IMR-90 (cell line): ENCODE results near the gene PKIG. TPM values are rescaled to one million over a fixed set of nuclear protein-coding genes. Genes with fewer than 3 reads are reported as not detected.

Experiments
- ATAC-seq: fragments of 200-7000 bp; cut with Tn5 transposase; 2 replicates; pipeline ENCODE4 v1.9.1; 2020; ENCODE audit warnings: low read depth, mild to moderate bottlenecking, moderate library complexity
- BruUV-seq: library from RNA; stranded (reverse); fragments of 400-500 nt; replicated peaks from 2 replicates; lab custom pipeline; 2021; lab: Mats Ljungman, UMichigan
- CTCF ChIA-PET: fragments of 300-600 bp; formaldehyde crosslinking; extraction: SDS; loops from one replicate; lab custom pipeline; 2021; ENCODE audit warnings: antibody characterized with exemption; lab: Yijun Ruan, JAX
- POLR2A ChIA-PET: fragments of 300-600 bp; sonication (Branson Sonifier 250); formaldehyde crosslinking; loops from one replicate; lab custom pipeline; 2022; ENCODE audit warnings: antibody characterized with exemption; ENCODE audit not compliant: unreplicated experiment; lab: Charles Lee
- DNase-seq: peaks from one replicate; pipeline ENCODE4 v3.0.0; 2013
- H2AFZ ChIP-seq: replicated peaks from 2 replicates; pipeline ENCODE3; 2013; ENCODE audit warnings: low read length, mild to moderate bottlenecking; ENCODE audit not compliant: poor library complexity
- H2AK5ac ChIP-seq: 2 replicates; pipeline ENCODE4 v1.6.1; 2013; ENCODE audit warnings: low read depth, low read length, inconsistent platforms
- H2AK9ac ChIP-seq: replicated peaks from 2 replicates; pipeline ENCODE3; 2013; ENCODE audit warnings: mild to moderate bottlenecking, low read depth, low read length, moderate library complexity; ENCODE audit not compliant: poor library complexity
- H2BK120ac ChIP-seq: 2 replicates; pipeline ENCODE4 v1.6.1; 2013; ENCODE audit warnings: low read depth, low read length, inconsistent platforms
- H2BK15ac ChIP-seq: 3 replicates; pipeline ENCODE4 v1.6.1; 2013; ENCODE audit warnings: low read depth, low read length, inconsistent platforms
- H2BK20ac ChIP-seq: 2 replicates; pipeline ENCODE4 v1.6.1; 2013; ENCODE audit warnings: low read depth, mild to moderate bottlenecking, inconsistent platforms, low read length, moderate library complexity
- H2BK5ac ChIP-seq: 2 replicates; pipeline ENCODE4 v1.6.1; 2013; ENCODE audit warnings: mild to moderate bottlenecking, low read depth, low read length, inconsistent platforms; ENCODE audit not compliant: poor library complexity, severe bottlenecking
- H3K14ac ChIP-seq: replicated peaks from 2 replicates; pipeline ENCODE4 v1.6.1; 2013; ENCODE audit warnings: low read depth, low read length, inconsistent platforms
- H3K18ac ChIP-seq: 2 replicates; pipeline ENCODE4 v1.6.1; 2013; ENCODE audit warnings: low read depth, low read length, control low read depth
- H3K23ac ChIP-seq: 2 replicates; pipeline ENCODE4 v1.6.1; 2013; ENCODE audit warnings: low read depth, low read length, inconsistent platforms
- H3K27ac ChIP-seq: 2 replicates; pipeline ENCODE4 v1.5.1; 2013; ENCODE audit warnings: mild to moderate bottlenecking, control low read depth, low read length; ENCODE audit not compliant: insufficient read depth
- H3K27me3 ChIP-seq: 2 replicates; pipeline ENCODE4 v1.6.1; 2013; ENCODE audit warnings: low read length; ENCODE audit not compliant: control insufficient read depth, insufficient read depth
- H3K36me3 ChIP-seq: 2 replicates; pipeline ENCODE4 v1.6.1; 2013; ENCODE audit warnings: low read length, mixed read lengths; ENCODE audit not compliant: control insufficient read depth, insufficient read depth
- H3K4ac ChIP-seq: 2 replicates; pipeline ENCODE4 v1.6.1; 2013; ENCODE audit warnings: low read depth, low read length, inconsistent platforms
- H3K4me1 ChIP-seq: 2 replicates; pipeline ENCODE4 v1.6.1; 2013; ENCODE audit warnings: low read length, mixed read lengths; ENCODE audit not compliant: control insufficient read depth, insufficient read depth
- H3K4me2 ChIP-seq: 2 replicates; pipeline ENCODE4 v1.6.1; 2013; ENCODE audit warnings: low read depth, mild to moderate bottlenecking, control low read depth, low read length, moderate library complexity
- H3K4me3 ChIP-seq: 2 replicates; pipeline ENCODE4 v1.5.1; 2013; ENCODE audit warnings: low read depth, mild to moderate bottlenecking, control low read depth, low read length, moderate library complexity; ENCODE audit not compliant: insufficient read depth
- H3K56ac ChIP-seq: 2 replicates; pipeline ENCODE4 v1.6.1; 2013; ENCODE audit warnings: low read length, inconsistent platforms; ENCODE audit not compliant: insufficient read depth; ENCODE audit errors: extremely low read depth
- H3K79me1 ChIP-seq, 2 experiments: 2 replicates each; pipeline ENCODE4 v1.6.1; 2013; ENCODE audit warnings: low read length in 2 of 2, inconsistent platforms in 1 of 2, low read depth in 1 of 2
- H3K9ac ChIP-seq: 2 replicates; pipeline ENCODE4 v1.6.1; 2013; ENCODE audit warnings: low read depth, low read length, control low read depth
- H3K9me1 ChIP-seq: 2 replicates; pipeline ENCODE4 v1.6.1; 2013; ENCODE audit warnings: low read length, inconsistent platforms; ENCODE audit not compliant: insufficient read depth
- H3K9me3 ChIP-seq: 2 replicates; pipeline ENCODE4 v1.6.1; 2013; ENCODE audit warnings: low read length; ENCODE audit not compliant: control insufficient read depth, insufficient read depth
- H4K20me1 ChIP-seq: 2 replicates; pipeline ENCODE4 v1.6.1; 2013; ENCODE audit warnings: low read length, inconsistent platforms; ENCODE audit not compliant: insufficient read depth
- H4K5ac ChIP-seq: 2 replicates; pipeline ENCODE4 v1.6.1; 2013; ENCODE audit warnings: mild to moderate bottlenecking, low read depth, low read length, control low read depth
- H4K8ac ChIP-seq, 2 experiments: 2 replicates each; pipeline ENCODE4 v1.6.1; 2013; ENCODE audit warnings: low read depth in 2 of 2, low read length in 2 of 2, control low read depth in 1 of 2, inconsistent platforms in 1 of 2
- H4K91ac ChIP-seq: 2 replicates; pipeline ENCODE4 v1.6.1; 2013; ENCODE audit warnings: low read depth, low read length, inconsistent platforms; ENCODE audit not compliant: insufficient read depth
- BHLHE40 ChIP-seq: fragments of 150-350 bp; IDR thresholded peaks from 2 replicates; pipeline ENCODE4 v1.6.1; 2016; ENCODE audit warnings: mild to moderate bottlenecking, low read depth, low read length
- MAFK ChIP-seq: IDR thresholded peaks from 2 replicates; pipeline ENCODE4 v1.6.1; 2012; ENCODE audit warnings: low read depth, low read length, improper control_type of control experiment
- NFE2L2 ChIP-seq: fragments of 150-350 bp; IDR thresholded peaks from 2 replicates; pipeline ENCODE4 v1.6.1; 2016; ENCODE audit warnings: low read depth, mild to moderate bottlenecking, low read length
- RAD21 ChIP-seq: IDR thresholded peaks from 2 replicates; pipeline ENCODE4 v1.6.1; 2012; ENCODE audit warnings: low read length, improper control_type of control experiment
- RCOR1 ChIP-seq: IDR thresholded peaks from 2 replicates; pipeline ENCODE4 v1.6.1; 2012; ENCODE audit warnings: mild to moderate bottlenecking, low read length, improper control_type of control experiment; ENCODE audit not compliant: insufficient replicate concordance
- WGBS, 2 experiments: methylation state at CpG; one replicate each; pipeline versions ENCODE4 v1.1.5 to v1.1.7; 2013; ENCODE audit warnings: missing lambda C conversion rate in 2 of 2; ENCODE audit not compliant: insufficient read length in 1 of 2; ENCODE audit errors: extremely low coverage in 2 of 2; 5-methylcytosine and 5-hydroxymethylcytosine counted together
- dilution Hi-C: fragments of 300-500 bp; cut with HindIII; formaldehyde crosslinking; loops from one replicate; pipeline ENCODE4 v1.14.3; 2018; ENCODE audit warnings: low sequenced_read_pairs; ENCODE audit not compliant: unreplicated experiment
- in situ Hi-C: fragments of 300-500 bp; cut with MboI; formaldehyde crosslinking; loops from 3 replicates; pipeline ENCODE4 v1.14.3; 2019; ENCODE audit warnings: low sequenced_read_pairs, inconsistent platforms, mixed read lengths
- intact Hi-C: fragments of 100-400 bp; cut with micrococcal nuclease; formaldehyde crosslinking; loops from 2 replicates; pipeline ENCODE4 v1.10.0; 2022
- polyA plus RNA-seq, 3 experiments: library from polyadenylated mRNA; depleted of rRNA; stranded (reverse); fragments of >200 nt; gene quantifications; 2 replicates each; pipeline ENCODE4 v1.2.3, GENCODE V29; 2012; ENCODE audit warnings: low replicate concordance in 1 of 3
- total RNA-seq: library from RNA; depleted of rRNA; stranded (reverse); fragments of >200 nt; gene quantifications from 2 replicates; pipeline ENCODE4 v1.2.3, GENCODE V29; 2012

PKIG gene
- total and polyA plus RNA-seq, 2 of the 4 experiments (the other 2 are of a cell fraction), result 78.3 to 89.6 TPM

DNA sequence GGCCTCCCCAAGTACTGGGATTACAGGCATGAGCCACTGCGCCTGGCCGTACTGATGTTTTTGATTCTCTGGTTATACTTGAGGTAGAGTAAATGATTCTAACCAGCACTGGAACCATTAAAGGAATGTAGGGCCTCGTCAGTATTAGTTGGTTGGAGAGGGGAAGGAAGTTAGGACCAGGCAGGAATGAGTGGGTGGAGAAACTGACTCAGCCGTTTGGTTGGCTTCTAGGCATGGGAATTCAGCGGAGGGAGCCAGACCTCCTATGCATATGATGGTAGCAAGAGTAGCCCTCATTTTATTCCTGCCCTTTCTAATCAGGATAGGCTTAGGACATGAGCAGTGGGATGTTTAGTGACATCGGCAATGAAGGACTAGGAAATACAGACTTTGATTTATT is 41.5 kb upstream of the PKIG start:
- 0 out of 2 replicates have a peak overlapping the region, but pooled peaks have one; percentile 42 for H3K18ac ChIP-seq
- H4K20me1 ChIP-seq, result no peaks in the 10 kb centered on the region
- no peaks in the 10 kb centered on the region for H3K36me3 ChIP-seq
- ATAC-seq (peak; percentile 72), DNase-seq (peak; percentile 86)
- dilution Hi-C loops (no loop called here), intact Hi-C loops (no loop called here), in situ Hi-C loops (no loop called here)
- peak overlapping the region; percentile 61 for H2AFZ ChIP-seq
- no peak overlapping the region for H3K56ac ChIP-seq
- H2BK15ac ChIP-seq, result no peak overlapping the region; the same call in 2 of the 3 replicates
- H3K27ac ChIP-seq, result no peak overlapping the region
- H3K9me3 ChIP-seq, result no peaks in the 10 kb centered on the region
- H2BK20ac ChIP-seq, result peak overlapping the region; percentile 57; the same call in 1 of the 2 replicates
- H3K23ac ChIP-seq, result no peak overlapping the region
- no peak overlapping the region; the same call in 1 of the 2 replicates for H2BK120ac ChIP-seq
- H3K9ac ChIP-seq, result no peak overlapping the region
- H2AK9ac ChIP-seq, result peak overlapping the region; percentile 79
- ChIA-PET POLR2A (no interaction called here), CTCF (no interaction called here)
- H3K4me2 ChIP-seq, result peak overlapping the region; percentile 36; the same call in 1 of the 2 replicates
- no peaks in the 10 kb centered on the region for H3K9me1 ChIP-seq
- BruUV-seq, result no TSS peak
- no peak overlapping the region for H3K4me3 ChIP-seq
- H3K4me1 ChIP-seq, result no peaks in the 10 kb centered on the region; the same call in 1 of the 2 replicates
- H3K4ac ChIP-seq, result peak overlapping the region; percentile 14; the same call in 1 of the 2 replicates
- H2BK5ac ChIP-seq, result peak overlapping the region; percentile 25
- peak overlapping the region; percentile 16; the same call in 1 of the 2 replicates for H3K14ac ChIP-seq
- TF ChIP-seq RAD21, result no peak; the same call in 1 of the 2 replicates
- no peak for TF ChIP-seq BHLHE40
- TF ChIP-seq RCOR1, result no peak
- TF ChIP-seq NFE2L2, result 0 out of 2 replicates have a peak, but pooled peaks have one; percentile 14
- TF ChIP-seq MAFK, result peak; percentile 35; the same call in 1 of the 2 replicates
- WGBS, 2 experiments, result 86% methylated on average over 3 of the region's 6 CpGs; no CpG with 5 or more reads in 1 of the 2 experiments
- peak overlapping the region in 1 of 2 experiments; percentile 32; a peak in 1 of 4 replicates for H4K8ac ChIP-seq
- peaks cover 7 to 25% of the 10 kb centered on the region in 2 experiments; a peak in 3 of 4 replicates for H3K79me1 ChIP-seq
- H4K91ac ChIP-seq, result no peak overlapping the region
- H2AK5ac ChIP-seq, result no peak overlapping the region
- no peak overlapping the region; the same call in 1 of the 2 replicates for H4K5ac ChIP-seq
- H3K27me3 ChIP-seq, result no peaks in the 10 kb centered on the region
